HG03280 (cell line): ENCODE results near the gene KIFAP3.
"Not testable (repeated sequence)": the region's sequence is repeated elsewhere in the genome, so short reads cannot be mapped to it uniquely, and the experiment has no call there.

Experiments used
- ATAC-seq: cut with Tn5 transposase; IDR thresholded peaks from one replicate; pipeline ENCODE4 v1.9.1; 2021; ENCODE audit warnings: mild to moderate bottlenecking, moderate library complexity; ENCODE audit not compliant: unreplicated experiment

Gene KIFAP3

GRCh38 chr1:169925505-169926482 lies 148.7 kb downstream of the KIFAP3 start:
- ATAC-seq, result peak; percentile 52

GRCh38 chr1:169924829-169925228 lies 149.7 kb downstream of the KIFAP3 start:
- ATAC-seq, result no peak

GRCh38 chr1:169924063-169924462 lies 150.4 kb downstream of the KIFAP3 start:
- no peak for ATAC-seq

GRCh38 chr1:169921080-169921479 lies 153.4 kb downstream of the KIFAP3 start:
- no peak for ATAC-seq

GRCh38 chr1:169918927-169919326 lies 155.6 kb downstream of the KIFAP3 start:
- no peak for ATAC-seq

- not testable (repeated sequence) for ATAC-seq
Observed at GRCh38 chr1:169918220-169918619, 156.3 kb downstream of the KIFAP3 start.

- no peak for ATAC-seq
Observed at GRCh38 chr1:169915150-169915549, 159.3 kb downstream of the KIFAP3 start.

- ATAC-seq, result no peak
Observed at GRCh38 chr1:169914531-169914930, 160.0 kb downstream of the KIFAP3 start.

- ATAC-seq, result no peak
Observed at GRCh38 chr1:169909499-169909898, 165.0 kb downstream of the KIFAP3 start.

GRCh38 chr1:169906938-169907337 lies 167.6 kb downstream of the KIFAP3 start:
- ATAC-seq, result no peak

GRCh38 chr1:169904834-169905233 lies 169.7 kb downstream of the KIFAP3 start:
- ATAC-seq, result no peak

GRCh38 chr1:169902751-169903150 lies 171.7 kb downstream of the KIFAP3 start:
- ATAC-seq, result no peak

- no peak for ATAC-seq
Observed at GRCh38 chr1:169901115-169901514, 173.4 kb downstream of the KIFAP3 start.

- ATAC-seq, result no peak
Observed at GRCh38 chr1:169900571-169900970, 173.9 kb downstream of the KIFAP3 start.

- no peak for ATAC-seq
Observed at GRCh38 chr1:169899519-169900217, 174.8 kb downstream of the KIFAP3 start.

GRCh38 chr1:169896013-169896412 lies 178.5 kb downstream of the KIFAP3 start:
- ATAC-seq, result no peak

- ATAC-seq, result no peak
Observed at GRCh38 chr1:169894424-169895145, 179.9 kb downstream of the KIFAP3 start.

GRCh38 chr1:169893645-169894423 lies 180.7 kb downstream of the KIFAP3 start, which contains the start of gene SCYL3:
TSS of gene SCYL3 (minus strand) at chr1:169893896. CDS start at chr1:169888840, 5,056 bp downstream.
- ATAC-seq, result peak; percentile 80

GRCh38 chr1:169892927-169893644 lies 181.4 kb downstream of the KIFAP3 start:
- ATAC-seq, result peak; percentile 21
